Body of pancreas (tissue), 4 donors: ENCODE measurements around the gene FSIP2. TPM values are rescaled to one million over a fixed set of nuclear protein-coding genes. Genes with fewer than 3 reads are reported as not detected.

ENCODE experiments used
- ATAC-seq: fragments of 150-250 bp; one replicate; pipeline ENCODE4 v1.9.1; 2016
- DNase-seq, 4 donors: peaks; one replicate each; pipeline ENCODE4 v3.0.0-alpha.2; 2019
- H3K27ac ChIP-seq, 4 donors: fragments of 200-600 bp; sonication (generic); 1 replicate in 3 of 4; 2 replicates in 1 of 4; pipeline versions ENCODE4 v1.5.1 to v1.6.1; 2016 to 2019; ENCODE audit warnings: mild to moderate bottlenecking in 1 of 4, mixed read lengths in 1 of 4, moderate library complexity in 1 of 4
- H3K27me3 ChIP-seq, 2 donors: fragments of 200-600 bp; sonication (generic); one replicate each; pipeline ENCODE4 v1.6.0; 2016; ENCODE audit warnings: mild to moderate bottlenecking in 1 of 2
- H3K36me3 ChIP-seq, 2 donors: fragments of 200-600 bp; sonication (generic); replicated peaks in 1 of 2; 2 replicates each; pipeline ENCODE4 v1.5.1; 2016; ENCODE audit warnings: low read depth in 2 of 2; ENCODE audit not compliant: insufficient read depth in 1 of 2
- H3K4me1 ChIP-seq: fragments of 200-600 bp; sonication (generic); one replicate; pipeline ENCODE4 v1.6.0; 2016
- H3K4me3 ChIP-seq, 2 donors: fragments of 200-600 bp; sonication (generic); 1 replicate in 1 of 2; 2 replicates in 1 of 2; pipeline ENCODE4 v1.5.1; 2016 to 2019
- H3K9me3 ChIP-seq, 3 donors: fragments of 200-600 bp; sonication (generic); 1 replicate in 2 of 3; 2 replicates in 1 of 3; pipeline ENCODE4 v1.5.1; 2016
- POLR2A ChIP-seq, 3 donors: fragments of 450-650 bp; IDR thresholded peaks; one replicate each; pipeline ENCODE4 v1.6.1; 2016; ENCODE audit warnings: antibody characterized with exemption in 3 of 3, mild to moderate bottlenecking in 2 of 3
- WGBS, 2 donors: methylation state at CpG; one replicate each; pipeline ENCODE4 v1.1.5; 2017; 5-methylcytosine and 5-hydroxymethylcytosine counted together
- intact Hi-C: fragments of 100-400 bp; cut with DNase I; formaldehyde crosslinking; loops from one replicate; pipeline ENCODE4 v1.15.1; 2023
- total RNA-seq, 2 donors: library from RNA; depleted of rRNA; stranded (reverse); fragments of >200 nt; gene quantifications; one replicate each; pipeline ENCODE4 v1.1.0, GENCODE V29; 2016
- TF ChIP-seq, protein P1 (sequence below), 7 experiments: fragments of 450-650 bp in 4 of 7; fragments of 200-600 bp in 3 of 7; sonication (generic) in 3 of 7; IDR thresholded peaks; one replicate each; pipeline ENCODE4 v1.5.1; 2016 to 2019; ENCODE audit warnings: antibody characterized with exemption in 7 of 7

Gene FSIP2
- total RNA-seq, 2 donors from 2014 or later = 1.3 to 3.1 TPM

DNA sequence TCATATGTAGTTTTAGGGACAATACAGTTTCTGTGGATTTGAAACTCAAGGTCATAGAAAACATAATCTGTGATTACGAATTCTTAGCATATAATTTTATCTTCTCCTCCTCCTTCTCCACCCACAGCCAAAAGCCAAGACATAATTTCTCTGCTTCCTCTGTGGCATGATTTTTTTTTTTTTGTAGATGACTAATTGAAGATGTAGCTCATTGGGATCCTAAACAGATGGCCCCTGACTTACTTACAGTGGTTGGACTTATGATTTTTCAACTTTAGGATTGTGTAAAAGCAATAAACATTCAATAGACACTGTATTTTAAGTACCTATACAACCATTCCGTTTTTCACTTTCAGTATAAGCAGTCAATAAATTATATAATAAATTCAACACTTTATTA, 42.3 kb downstream of the FSIP2 start:
- intact Hi-C loops = no loop called here
- TF ChIP-seq POLR2A (IDR thresholded peaks at IDR 0.05) = no peak
- TF ChIP-seq, protein P1, sequence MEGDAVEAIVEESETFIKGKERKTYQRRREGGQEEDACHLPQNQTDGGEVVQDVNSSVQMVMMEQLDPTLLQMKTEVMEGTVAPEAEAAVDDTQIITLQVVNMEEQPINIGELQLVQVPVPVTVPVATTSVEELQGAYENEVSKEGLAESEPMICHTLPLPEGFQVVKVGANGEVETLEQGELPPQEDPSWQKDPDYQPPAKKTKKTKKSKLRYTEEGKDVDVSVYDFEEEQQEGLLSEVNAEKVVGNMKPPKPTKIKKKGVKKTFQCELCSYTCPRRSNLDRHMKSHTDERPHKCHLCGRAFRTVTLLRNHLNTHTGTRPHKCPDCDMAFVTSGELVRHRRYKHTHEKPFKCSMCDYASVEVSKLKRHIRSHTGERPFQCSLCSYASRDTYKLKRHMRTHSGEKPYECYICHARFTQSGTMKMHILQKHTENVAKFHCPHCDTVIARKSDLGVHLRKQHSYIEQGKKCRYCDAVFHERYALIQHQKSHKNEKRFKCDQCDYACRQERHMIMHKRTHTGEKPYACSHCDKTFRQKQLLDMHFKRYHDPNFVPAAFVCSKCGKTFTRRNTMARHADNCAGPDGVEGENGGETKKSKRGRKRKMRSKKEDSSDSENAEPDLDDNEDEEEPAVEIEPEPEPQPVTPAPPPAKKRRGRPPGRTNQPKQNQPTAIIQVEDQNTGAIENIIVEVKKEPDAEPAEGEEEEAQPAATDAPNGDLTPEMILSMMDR (IDR thresholded peaks at IDR 0.05) = no peak
- WGBS, 2 donors = 45 to 65% methylated on average over 2 of the region's 2 CpGs
- no peak for ATAC-seq
- no peaks in the 10 kb centered on the region for H3K36me3 ChIP-seq
- H3K4me3 ChIP-seq = no peak overlapping the region
- no peaks in the 10 kb centered on the region for H3K4me1 ChIP-seq
- DNase-seq = no peak
- no peaks in the 10 kb centered on the region for H3K27me3 ChIP-seq
- H3K27ac ChIP-seq = no peak overlapping the region
- no peaks in the 10 kb centered on the region for H3K9me3 ChIP-seq

DNA sequence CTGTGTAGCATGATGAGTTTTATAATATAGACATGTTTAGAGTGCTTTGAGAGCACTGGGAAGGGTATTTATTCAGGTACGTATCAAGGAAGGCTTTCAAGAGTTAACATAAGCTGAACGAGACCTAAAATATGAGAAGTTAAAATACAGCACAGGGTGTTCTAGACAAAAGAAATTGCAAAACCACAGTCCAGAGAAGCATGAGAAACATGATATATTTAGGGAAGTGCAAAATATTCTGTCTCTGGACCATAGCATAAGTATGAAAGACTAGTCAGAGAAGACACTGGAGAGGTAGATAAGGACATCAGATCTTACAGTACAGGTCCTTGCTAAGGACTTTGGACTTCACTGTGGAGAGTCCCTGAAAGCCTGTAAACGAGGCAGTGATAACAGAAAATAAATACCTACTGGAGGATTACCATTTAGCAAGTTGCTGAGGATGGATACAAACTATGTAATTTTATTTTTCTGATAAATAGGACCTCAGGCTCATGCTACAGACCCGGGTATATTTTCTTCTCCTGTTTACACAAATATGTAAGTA, 43.7 kb downstream of the FSIP2 start:
- no peak overlapping the region for H3K4me3 ChIP-seq
- no peak for ATAC-seq
- H3K27me3 ChIP-seq = no peaks in the 10 kb centered on the region
- no peak for DNase-seq
- H3K36me3 ChIP-seq = no peaks in the 10 kb centered on the region
- 65 to 66% methylated on average over 4 of the region's 4 CpGs for WGBS, 2 donors
- TF ChIP-seq POLR2A (IDR thresholded peaks at IDR 0.05) = no peak
- TF ChIP-seq, protein P1 (IDR thresholded peaks at IDR 0.05) = no peak
- intact Hi-C loops = no loop called here
- H3K27ac ChIP-seq = no peak overlapping the region
- no peaks in the 10 kb centered on the region for H3K4me1 ChIP-seq
- no peaks in the 10 kb centered on the region for H3K9me3 ChIP-seq

DNA sequence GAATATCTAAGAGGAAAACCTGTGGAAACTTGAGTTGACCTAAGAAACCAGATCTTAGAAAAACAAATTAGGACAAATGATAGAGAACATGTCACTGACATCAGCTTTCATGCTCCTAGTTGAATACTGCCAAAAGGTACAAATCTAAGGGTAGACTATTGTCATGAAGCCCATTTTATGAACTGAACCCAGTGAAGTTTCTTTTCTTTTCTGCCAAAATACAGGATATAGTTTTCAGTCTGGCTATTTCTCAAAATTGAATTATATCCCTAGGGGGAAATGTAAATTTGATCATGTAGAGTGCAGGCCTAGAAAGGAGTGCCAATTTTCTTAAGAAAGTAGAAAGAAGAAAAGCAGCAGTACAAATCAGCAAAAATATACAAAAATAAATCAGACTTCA, 46.6 kb downstream of the FSIP2 start:
- DNase-seq (no peak), ATAC-seq (no peak)
- TF ChIP-seq, protein P1 (IDR thresholded peaks at IDR 0.05) = no peak
- no peak for TF ChIP-seq POLR2A (IDR thresholded peaks at IDR 0.05)
- intact Hi-C loops = no loop called here
- Histone ChIP-seq H3K27ac (no peak overlapping the region), H3K27me3 (no peaks in the 10 kb centered on the region), H3K36me3 (no peaks in the 10 kb centered on the region), H3K4me1 (no peaks in the 10 kb centered on the region), H3K9me3 (no peaks in the 10 kb centered on the region), H3K4me3 (no peak overlapping the region)

DNA sequence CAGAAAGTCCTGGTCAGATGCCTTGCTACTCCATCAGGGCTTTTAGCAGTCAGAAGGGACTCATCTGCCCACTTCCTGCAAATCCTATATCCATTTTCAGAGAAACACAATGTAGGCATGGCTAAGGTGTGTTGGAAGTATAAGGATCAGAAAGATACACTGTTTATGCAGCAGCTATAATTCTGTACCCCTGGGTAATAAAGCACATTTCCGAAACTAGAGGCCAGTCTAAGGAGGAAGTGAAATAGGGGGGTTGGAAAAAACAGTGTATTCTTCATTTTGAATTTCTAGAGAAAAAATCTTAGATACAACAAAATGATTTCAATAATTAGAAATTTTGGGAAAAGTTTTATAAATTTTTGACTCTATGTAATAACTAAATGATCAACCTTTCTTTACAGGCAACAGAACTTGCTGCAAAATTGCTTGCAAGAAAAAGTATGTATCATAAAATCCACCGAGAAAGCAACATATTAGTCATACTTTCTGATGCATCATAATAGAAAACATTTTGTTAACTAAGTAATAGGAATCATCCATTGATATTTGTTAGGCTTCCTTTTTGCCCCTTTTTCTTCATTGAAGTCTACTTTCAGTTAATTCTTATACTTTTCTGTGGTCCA, 47.4 kb downstream of the FSIP2 start:
- WGBS, 2 donors = 90 to 93% methylated on average over 2 of the region's 2 CpGs
- no peak for TF ChIP-seq POLR2A (IDR thresholded peaks at IDR 0.05)
- TF ChIP-seq, protein P1 (IDR thresholded peaks at IDR 0.05) = no peak
- intact Hi-C loops = no loop called here

More for the DNA sequence above, 47.4 kb downstream of the FSIP2 start:
- no peaks in the 10 kb centered on the region for H3K4me1 ChIP-seq
- DNase-seq (no peak), ATAC-seq (no peak)
- H3K27ac ChIP-seq = no peak overlapping the region
- H3K27me3 ChIP-seq = no peaks in the 10 kb centered on the region
- no peak overlapping the region for H3K4me3 ChIP-seq
- no peaks in the 10 kb centered on the region for H3K9me3 ChIP-seq
- no peaks in the 10 kb centered on the region for H3K36me3 ChIP-seq
